Medulla oblongata (tissue), 1 donor: Measurements from ENCODE around the gene CCAR1.
"Not testable (repeated sequence)": the region's sequence is repeated elsewhere in the genome, so short reads cannot be mapped to it uniquely, and the experiment has no call there.

Source experiments
- DNase-seq: peaks from one replicate; pipeline ENCODE4 v3.0.0-alpha.2; 2015; ENCODE audit errors: extremely low spot score

The CCAR1 gene

GRCh38 chr10:68756766-68757165 is 35.7 kb downstream of the CCAR1 start:
- no peak for DNase-seq

- no peak for DNase-seq
Measured at GRCh38 chr10:68759223-68759863, 38.3 kb downstream of the CCAR1 start.

GRCh38 chr10:68759967-68760366 is 38.9 kb downstream of the CCAR1 start:
- DNase-seq, result no peak

GRCh38 chr10:68767407-68767806 is 46.4 kb downstream of the CCAR1 start:
- DNase-seq, result not testable (repeated sequence)

- DNase-seq, result no peak
Measured at GRCh38 chr10:68781613-68782574, 60.9 kb downstream of the CCAR1 start.

GRCh38 chr10:68784476-68784875 is 63.4 kb downstream of the CCAR1 start:
- no peak for DNase-seq

- DNase-seq, result no peak
Measured at GRCh38 chr10:68787813-68788212, 66.8 kb downstream of the CCAR1 start.

GRCh38 chr10:68790476-68790875 is 69.4 kb downstream of the CCAR1 start:
- DNase-seq, result no peak

GRCh38 chr10:68792115-68792514 is 71.1 kb downstream of the CCAR1 start:
- no peak for DNase-seq

GRCh38 chr10:68795886-68796532 is 75.0 kb downstream of the CCAR1 start:
- DNase-seq, result no peak

- no peak for DNase-seq
Measured at GRCh38 chr10:68796605-68797004, 75.6 kb downstream of the CCAR1 start.

GRCh38 chr10:68800211-68800610 is 79.2 kb downstream of the CCAR1 start:
- no peak for DNase-seq

GRCh38 chr10:68804692-68805091 is 83.7 kb downstream of the CCAR1 start:
- no peak for DNase-seq

- DNase-seq, result not testable (repeated sequence)
Measured at GRCh38 chr10:68810830-68811229, 89.8 kb downstream of the CCAR1 start.

GRCh38 chr10:68811314-68812009 is 90.4 kb downstream of the CCAR1 start:
- DNase-seq, result no peak

- DNase-seq, result no peak
Measured at GRCh38 chr10:68812420-68812819, 91.4 kb downstream of the CCAR1 start.

GRCh38 chr10:68813559-68813958 is 92.5 kb downstream of the CCAR1 start:
- peak; percentile 4 for DNase-seq

GRCh38 chr10:68816796-68817412 is 95.9 kb downstream of the CCAR1 start:
- DNase-seq, result no peak

GRCh38 chr10:68820359-68820758 is 99.3 kb downstream of the CCAR1 start:
- not testable (repeated sequence) for DNase-seq

- not testable (repeated sequence) for DNase-seq
Measured at GRCh38 chr10:68822626-68823025, 101.6 kb downstream of the CCAR1 start.
